ENCODE measurements around the gene IL4. TPM values are rescaled to one million over a fixed set of nuclear protein-coding genes. Genes with fewer than 3 reads are reported as not detected.

IL4 gene
- total and polyA plus RNA-seq, 2 experiments from 2014 or later: not detected

GRCh38 chr5:132692632-132692967, 18.8 kb downstream of the IL4 start (continued):
- TF ChIP-seq ETS1 (IDR thresholded peaks at IDR 0.05): no peak
- TF ChIP-seq EZH2 (IDR thresholded peaks at IDR 0.05; ENCODE audit: low read depth, unreplicated experiment): no peak
- TF ChIP-seq CTCF (conservative IDR thresholded peaks at IDR 0.05; ENCODE audit: low read depth in 2 of 2): no peak

GRCh38 chr5:132695956-132696355, 22.2 kb downstream of the IL4 start:
- Histone ChIP-seq H3K4me1 (ENCODE audit: insufficient read depth) (no peaks in the 10 kb centered on the region), H3K79me2 (replicated peaks; ENCODE audit: insufficient read depth) (no peaks in the 10 kb centered on the region), H3K27me3 (ENCODE audit: insufficient read depth) (no peaks in the 10 kb centered on the region), H3K4me2 (no peak overlapping the region), H3K36me3 (ENCODE audit: insufficient read depth) (no peaks in the 10 kb centered on the region), H4K20me1 (replicated peaks; ENCODE audit: insufficient read depth) (no peaks in the 10 kb centered on the region; the same call in 1 of the 2 replicates), H2AFZ (no peak overlapping the region), H3K9me2 (ENCODE audit: insufficient read depth) (no peaks in the 10 kb centered on the region), H3F3A (replicated peaks; ENCODE audit: low read depth) (no peaks in the 10 kb centered on the region), H3K4me3 (no peak overlapping the region), H3K27ac (ENCODE audit: low read depth) (no peak overlapping the region)
- no peaks in the 10 kb centered on the region for H3K9me3 Mint-ChIP-seq
- no peaks in the 10 kb centered on the region for H3K4me1 Mint-ChIP-seq
- no peak for TF ChIP-seq ZNF114 (CRISPR knock-in tag; IDR thresholded peaks at IDR 0.05)
- no peak for TF ChIP-seq ZNF331 (CRISPR knock-in tag; IDR thresholded peaks at IDR 0.05; ENCODE audit: low read depth)
- TF ChIP-seq EZH2phosphoT487 (IDR thresholded peaks at IDR 0.05; ENCODE audit: unreplicated experiment): no peak
- no peak for TF ChIP-seq REST (IDR thresholded peaks at IDR 0.05; ENCODE audit: unreplicated experiment)
- TF ChIP-seq ZNF462 (CRISPR knock-in tag; IDR thresholded peaks at IDR 0.05): no peak
- TF ChIP-seq POLR2AphosphoS5 (IDR thresholded peaks at IDR 0.05; ENCODE audit: low read depth): no peak
- no peaks in the 10 kb centered on the region for H3K27me3 Mint-ChIP-seq (ENCODE audit: insufficient read depth, low read depth, poor library complexity)
- H3K27ac Mint-ChIP-seq: no peak overlapping the region
- DNase-seq (ENCODE audit: low spot score) (no peak), ATAC-seq (no peak)
- peaks cover 12% of the 10 kb centered on the region; the same call in 2 of the 3 replicates for H3K36me3 Mint-ChIP-seq (ENCODE audit: low read depth)
- H3K4me3 Mint-ChIP-seq: no peak overlapping the region
